ENCODE measurements around the gene ATP2B2.

- no peak for TF ChIP-seq CTCF (IDR thresholded peaks at IDR 0.05)
- no peak for TF ChIP-seq POLR2A (IDR thresholded peaks at IDR 0.05)
Measured at GRCh38 chr3:10500717-10501663, 4.4 kb downstream of the ATP2B2 start.

All from right lobe of liver (tissue), 4 donors.